ENCODE measurements around the gene DUSP6. TPM values are rescaled to one million over a fixed set of nuclear protein-coding genes. Genes with fewer than 3 reads are reported as not detected.

DUSP6 gene
- total and polyA plus RNA-seq, 8 donors = 5.3 to 26.1 (median 12.8) TPM

- FAIRE-seq (peak; percentile 43), DNase-seq (no peak), ATAC-seq (peak; percentile 68 to 87 (median 83))
- Histone ChIP-seq H3K9me3 (no peaks in the 10 kb centered on the region), H3K27ac (peak overlapping the region; percentile 22 to 76 (median 49)), H3K4me1 (peaks cover 0 to 36% (median 34%) of the 10 kb centered on the region in 3 donors), H3K27me3 (no peaks in the 10 kb centered on the region), H3K4me3 (no peak overlapping the region), H3K36me3 (no peaks in the 10 kb centered on the region)
- intact Hi-C loops (cut with DNase I) = no loop called here
- WGBS, 2 donors = 46% methylated on average over 6 of the region's 6 CpGs
- TF ChIP-seq CTCF (IDR thresholded peaks at IDR 0.05) = no peak
Measured at GRCh38 chr12:89389755-89390661, 37.7 kb upstream of the DUSP6 start.

GRCh38 chr12:89386138-89386537 lies 33.8 kb upstream of the DUSP6 start:
- FAIRE-seq (no peak), ATAC-seq (peak in 3 of 4 donors; percentile 9 to 21 (median 12)), DNase-seq (no peak)
- Histone ChIP-seq H3K27ac (peak overlapping the region in 2 of 4 donors; percentile 36 to 69), H3K36me3 (no peaks in the 10 kb centered on the region), H3K27me3 (no peaks in the 10 kb centered on the region), H3K4me1 (peaks cover 17 to 61% (median 59%) of the 10 kb centered on the region in 3 donors), H3K9me3 (no peaks in the 10 kb centered on the region), H3K4me3 (no peak overlapping the region)
- TF ChIP-seq CTCF (IDR thresholded peaks at IDR 0.05) = no peak
- 61 to 67% methylated on average over 3 of the region's 3 CpGs for WGBS, 2 donors
- intact Hi-C loops (cut with DNase I) = no loop called here

GRCh38 chr12:89384807-89385206 lies 32.5 kb upstream of the DUSP6 start:
- TF ChIP-seq CTCF (IDR thresholded peaks at IDR 0.05) = no peak
- H3K4me3 ChIP-seq = no peak overlapping the region
- peaks cover 17 to 49% (median 47%) of the 10 kb centered on the region in 3 donors for H3K4me1 ChIP-seq
- ATAC-seq (peak in 3 of 4 donors; percentile 8 to 27 (median 15)), FAIRE-seq (no peak), DNase-seq (no peak)
- H3K9me3 ChIP-seq = no peaks in the 10 kb centered on the region
- intact Hi-C loops (cut with DNase I) = no loop called here
- 34 to 38% methylated on average over 3 of the region's 3 CpGs for WGBS, 2 donors
- H3K36me3 ChIP-seq = no peaks in the 10 kb centered on the region
- H3K27ac ChIP-seq = peak overlapping the region; percentile 2 to 69 (median 47)
- no peaks in the 10 kb centered on the region for H3K27me3 ChIP-seq

GRCh38 chr12:89384050-89384758 lies 31.9 kb upstream of the DUSP6 start:
- H3K9me3 ChIP-seq = no peaks in the 10 kb centered on the region
- no peak for TF ChIP-seq CTCF (IDR thresholded peaks at IDR 0.05)
- peak overlapping the region; percentile 2 to 69 (median 47) for H3K27ac ChIP-seq
- 25 to 26% methylated on average over 8 of the region's 8 CpGs for WGBS, 2 donors
- ATAC-seq (peak; percentile 62 to 81 (median 76)), FAIRE-seq (peak; percentile 39), DNase-seq (peak in 4 of 6 donors; percentile 24 to 33 (median 30))
- intact Hi-C loops (cut with DNase I) = no loop called here
- H3K4me1 ChIP-seq = peaks cover 17 to 44% (median 42%) of the 10 kb centered on the region in 3 donors
- H3K27me3 ChIP-seq = no peaks in the 10 kb centered on the region
- H3K4me3 ChIP-seq = no peak overlapping the region
- no peaks in the 10 kb centered on the region for H3K36me3 ChIP-seq
